GM23338 (cell line): ENCODE measurements around the gene ZNF853. TPM values are rescaled to one million over a fixed set of nuclear protein-coding genes. Genes with fewer than 3 reads are reported as not detected.

Source experiments
- ATAC-seq: fragments of 200-7000 bp; cut with Tn5 transposase; 3 replicates; pipeline ENCODE4 v1.9.1; 2020
- DNase-seq: peaks from one replicate; pipeline ENCODE4 v3.0.0-alpha.2; 2015; ENCODE audit warnings: low spot score
- H2AFZ ChIP-seq: fragments of 200-600 bp; sonication (generic); 2 replicates; pipeline ENCODE4 v1.8.0; 2016; ENCODE audit warnings: antibody characterized with exemption, mild to moderate bottlenecking, moderate library complexity
- H3F3A ChIP-seq: fragments of 200-600 bp; sonication (generic); replicated peaks from 2 replicates; pipeline ENCODE4 v1.8.0; 2017; ENCODE audit warnings: antibody characterized with exemption, mixed run types, low read depth
- H3K27ac ChIP-seq: fragments of 200-600 bp; sonication (generic); 2 replicates; pipeline ENCODE4 v1.6.1; 2016; ENCODE audit warnings: low read depth
- H3K27me3 ChIP-seq: fragments of 200-600 bp; sonication (generic); 2 replicates; pipeline ENCODE4 v1.8.0; 2016; ENCODE audit warnings: mild to moderate bottlenecking, mixed run types, moderate library complexity; ENCODE audit not compliant: insufficient read depth
- H3K36me3 ChIP-seq: fragments of 200-600 bp; sonication (generic); 2 replicates; pipeline ENCODE4 v1.8.0; 2016; ENCODE audit warnings: mild to moderate bottlenecking; ENCODE audit not compliant: insufficient read depth
- H3K4me1 ChIP-seq: fragments of 200-600 bp; sonication (generic); 2 replicates; pipeline ENCODE4 v1.8.0; 2016; ENCODE audit warnings: mild to moderate bottlenecking, moderate library complexity; ENCODE audit not compliant: insufficient read depth
- H3K4me2 ChIP-seq: fragments of 200-600 bp; sonication (generic); 2 replicates; pipeline ENCODE4 v1.7.1; 2017; ENCODE audit warnings: mixed run types
- H3K4me3 ChIP-seq: fragments of 200-600 bp; sonication (generic); 2 replicates; pipeline ENCODE4 v1.6.1; 2016; ENCODE audit warnings: mixed run types
- H3K79me2 ChIP-seq: fragments of 200-600 bp; sonication (generic); replicated peaks from 2 replicates; pipeline ENCODE4 v1.8.0; 2017; ENCODE audit warnings: mild to moderate bottlenecking; ENCODE audit not compliant: insufficient read depth
- H3K9me2 ChIP-seq: fragments of 200-600 bp; sonication (generic); 2 replicates; pipeline ENCODE4 v1.8.0; 2017; ENCODE audit not compliant: insufficient read depth
- H4K20me1 ChIP-seq: fragments of 200-600 bp; sonication (generic); replicated peaks from 2 replicates; pipeline ENCODE4 v1.8.0; 2017; ENCODE audit warnings: mild to moderate bottlenecking; ENCODE audit not compliant: insufficient read depth
- H3K27ac Mint-ChIP-seq: 2 replicates; pipeline ENCODE4 v1.8.0; 2020; ENCODE audit warnings: inconsistent platforms, mild to moderate bottlenecking, moderate library complexity, mixed read lengths
- H3K27me3 Mint-ChIP-seq: 3 replicates; pipeline ENCODE4 v1.8.0; 2022; ENCODE audit warnings: low read depth, mild to moderate bottlenecking, moderate library complexity, mixed read lengths, inconsistent platforms; ENCODE audit not compliant: insufficient read depth, poor library complexity
- H3K36me3 Mint-ChIP-seq: 3 replicates; pipeline ENCODE4 v1.8.0; 2021; ENCODE audit warnings: low read depth, mild to moderate bottlenecking, inconsistent platforms, moderate library complexity, mixed read lengths
- H3K4me1 Mint-ChIP-seq: 3 replicates; pipeline ENCODE4 v1.8.0; 2020; ENCODE audit warnings: mild to moderate bottlenecking, inconsistent platforms, mixed read lengths
- H3K4me3 Mint-ChIP-seq: 3 replicates; pipeline ENCODE4 v1.8.0; 2021; ENCODE audit warnings: moderate library complexity, mild to moderate bottlenecking, inconsistent platforms, mixed read lengths
- H3K9me3 Mint-ChIP-seq: 3 replicates; pipeline ENCODE4 v1.8.0; 2020; ENCODE audit warnings: moderate library complexity, mild to moderate bottlenecking, inconsistent platforms, mixed read lengths
- POLR2AphosphoS5 ChIP-seq: IDR thresholded peaks from 2 replicates; pipeline ENCODE4 v1.6.1; 2016; ENCODE audit warnings: antibody characterized with exemption, low read depth
- polyA plus RNA-seq: library from polyadenylated mRNA; unstranded; fragments of >200 nt; fragmentation: Nextera tagmentation; extraction: Ambion mirVana; gene quantifications from 2 replicates; pipeline ENCODE4 v1.2.1, GENCODE V29; 2016
- total RNA-seq: library from RNA; depleted of rRNA; stranded (reverse); fragments of >200 nt; shearing (Covaris generic); gene quantifications from 2 replicates; pipeline ENCODE4 v1.2.3, GENCODE V29; 2014
- TF ChIP-seq, protein P1 (sequence below): IDR thresholded peaks from 2 replicates; pipeline ENCODE4 v1.6.1; 2016; ENCODE audit warnings: antibody characterized with exemption
- TF ChIP-seq, protein P2 (sequence below), 2 experiments: fragments of 200-600 bp in 1 of 2; sonication (generic) in 1 of 2; conservative IDR thresholded peaks; 2 replicates each; pipeline versions ENCODE4 v1.5.1 to v1.6.1; 2016 to 2017; ENCODE audit warnings: antibody characterized with exemption in 2 of 2, low read depth in 2 of 2, mild to moderate bottlenecking in 2 of 2, moderate library complexity in 1 of 2
- TF ChIP-seq, protein P3 (sequence below): IDR thresholded peaks from one replicate; pipeline ENCODE4 v1.6.1; 2018; ENCODE audit warnings: antibody characterized with exemption; ENCODE audit not compliant: unreplicated experiment

The ZNF853 gene
- total and polyA plus RNA-seq, 2 experiments from 2014 or later = 0.32 to 8.9 TPM

DNA sequence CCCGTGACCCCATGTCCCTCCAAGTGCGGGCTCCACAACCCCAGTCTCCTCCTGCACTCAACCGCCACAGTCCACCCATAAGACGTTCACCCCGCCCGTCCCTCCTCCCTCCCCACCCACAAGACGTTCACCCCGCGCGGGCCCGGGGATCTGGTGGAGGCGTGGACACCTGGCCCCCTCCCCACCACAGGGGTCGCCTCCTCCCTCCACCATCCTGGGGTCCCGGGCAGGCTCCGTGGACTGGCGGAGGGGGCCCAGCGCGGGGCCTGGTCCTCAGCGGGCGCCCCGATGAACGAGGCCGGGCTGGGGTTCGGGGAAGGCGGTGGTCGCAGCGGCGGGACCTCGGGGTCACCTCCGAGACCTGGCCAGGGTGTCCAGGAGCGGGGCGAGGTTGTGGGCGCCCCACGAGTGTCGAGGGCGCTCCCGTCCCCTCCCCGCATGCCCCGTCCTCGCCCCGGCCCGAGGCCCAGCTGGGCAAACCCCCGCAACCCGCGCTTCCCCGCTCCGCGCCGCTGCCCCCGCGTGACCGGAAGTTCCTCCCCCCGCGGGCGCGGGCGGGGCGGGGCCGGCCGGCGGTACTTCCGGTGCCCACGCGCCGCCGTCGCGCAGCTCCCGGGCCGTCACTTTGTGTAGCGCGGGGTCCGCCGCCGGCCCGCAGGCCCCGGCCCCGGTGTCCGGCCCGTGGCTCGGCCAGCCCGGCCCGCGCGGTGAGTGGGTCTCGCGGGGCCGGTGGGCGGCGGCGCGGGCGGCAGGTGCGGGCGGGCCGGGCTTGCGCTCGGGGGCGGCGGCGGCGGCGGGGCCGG lies 21.5 kb downstream of the ZNF853 start, which contains the start of gene ZNF316:
Gene ZNF316 (plus strand): TSS at position 578 of the 803 bp plus-strand sequence. CDS start 5,092 bp downstream, outside the sequence.
- Histone ChIP-seq H3K9me2 (no peaks in the 10 kb centered on the region), H3K4me2 (peak within 1 kb of the TSS; percentile 83), H3K27me3 (no peaks in the 10 kb centered on the region), H3F3A (no peaks in the 10 kb centered on the region), H3K27ac (no peak within 1 kb of the TSS), H4K20me1 (no peaks in the 10 kb centered on the region; the same call in 1 of the 2 replicates), H2AFZ (no peak within 1 kb of the TSS), H3K36me3 (no peaks in the 10 kb centered on the region), H3K4me3 (peak within 1 kb of the TSS; percentile 67), H3K4me1 (no peaks in the 10 kb centered on the region; the same call in 1 of the 2 replicates), H3K79me2 (no peaks in the 10 kb centered on the region)
- peaks cover 5% of the 10 kb centered on the region; the same call in 1 of the 3 replicates for H3K36me3 Mint-ChIP-seq
- peak; percentile 3; the same call in 1 of the 3 replicates for ATAC-seq
- DNase-seq = no peak
- H3K27ac Mint-ChIP-seq = no peak within 1 kb of the TSS
- peaks cover 18% of the 10 kb centered on the region for H3K4me1 Mint-ChIP-seq
- no peaks in the 10 kb centered on the region for H3K9me3 Mint-ChIP-seq
- TF ChIP-seq POLR2AphosphoS5 = peak; percentile 54
- TF ChIP-seq, protein P1, sequence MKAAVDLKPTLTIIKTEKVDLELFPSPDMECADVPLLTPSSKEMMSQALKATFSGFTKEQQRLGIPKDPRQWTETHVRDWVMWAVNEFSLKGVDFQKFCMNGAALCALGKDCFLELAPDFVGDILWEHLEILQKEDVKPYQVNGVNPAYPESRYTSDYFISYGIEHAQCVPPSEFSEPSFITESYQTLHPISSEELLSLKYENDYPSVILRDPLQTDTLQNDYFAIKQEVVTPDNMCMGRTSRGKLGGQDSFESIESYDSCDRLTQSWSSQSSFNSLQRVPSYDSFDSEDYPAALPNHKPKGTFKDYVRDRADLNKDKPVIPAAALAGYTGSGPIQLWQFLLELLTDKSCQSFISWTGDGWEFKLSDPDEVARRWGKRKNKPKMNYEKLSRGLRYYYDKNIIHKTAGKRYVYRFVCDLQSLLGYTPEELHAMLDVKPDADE = no peak
- H3K27me3 Mint-ChIP-seq = peaks cover 22% of the 10 kb centered on the region
- peak within 1 kb of the TSS; percentile 81 for H3K4me3 Mint-ChIP-seq

DNA sequence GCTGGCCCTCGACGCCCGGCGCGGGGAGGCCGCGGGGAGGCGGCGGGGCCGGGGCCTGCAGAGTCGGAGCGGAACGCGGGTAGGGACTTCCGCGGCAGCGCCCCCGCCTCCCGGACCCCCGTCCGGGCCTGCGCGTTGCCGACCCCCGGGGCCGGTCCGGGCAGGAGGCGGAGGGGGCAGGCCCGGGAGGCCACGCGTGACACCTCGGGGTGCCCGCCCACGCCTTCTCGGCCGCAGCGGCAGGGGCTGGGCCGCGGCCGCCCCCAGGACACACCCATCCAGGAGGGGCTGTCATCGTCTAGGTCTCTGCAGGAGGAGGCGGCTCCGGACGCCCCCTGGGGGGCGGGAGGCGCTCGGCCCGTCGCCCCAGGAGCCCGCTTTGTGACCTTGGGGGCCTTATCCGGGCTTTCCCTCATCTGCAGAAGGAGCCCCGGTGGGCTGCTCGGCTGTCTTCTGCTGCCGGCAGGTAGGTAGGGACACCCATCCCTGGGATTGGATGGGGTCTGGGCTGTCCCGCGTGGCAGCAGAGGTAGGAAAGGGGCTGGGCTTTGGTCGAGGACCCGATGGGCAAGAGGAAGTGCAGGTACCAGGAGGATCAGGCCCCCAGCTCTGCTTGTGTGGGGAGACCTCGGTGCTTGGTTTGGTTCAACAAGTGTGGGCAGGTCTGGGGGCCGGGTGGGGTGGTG lies 22.3 kb downstream of the ZNF853 start:
- no peaks in the 10 kb centered on the region for H3K27me3 ChIP-seq
- H3K4me2 ChIP-seq = peak overlapping the region; percentile 70
- peak overlapping the region; percentile 67 for H3K4me3 ChIP-seq
- Mint-ChIP-seq H3K27me3 (peaks cover 24% of the 10 kb centered on the region), H3K36me3 (peaks cover 5% of the 10 kb centered on the region; the same call in 1 of the 3 replicates), H3K9me3 (no peaks in the 10 kb centered on the region), H3K4me1 (peaks cover 18% of the 10 kb centered on the region), H3K27ac (no peak overlapping the region), H3K4me3 (peak overlapping the region; percentile 71)
- ATAC-seq (peak; percentile 51), DNase-seq (peak; percentile 67)
- no peak for TF ChIP-seq POLR2AphosphoS5
- TF ChIP-seq, protein P2, sequence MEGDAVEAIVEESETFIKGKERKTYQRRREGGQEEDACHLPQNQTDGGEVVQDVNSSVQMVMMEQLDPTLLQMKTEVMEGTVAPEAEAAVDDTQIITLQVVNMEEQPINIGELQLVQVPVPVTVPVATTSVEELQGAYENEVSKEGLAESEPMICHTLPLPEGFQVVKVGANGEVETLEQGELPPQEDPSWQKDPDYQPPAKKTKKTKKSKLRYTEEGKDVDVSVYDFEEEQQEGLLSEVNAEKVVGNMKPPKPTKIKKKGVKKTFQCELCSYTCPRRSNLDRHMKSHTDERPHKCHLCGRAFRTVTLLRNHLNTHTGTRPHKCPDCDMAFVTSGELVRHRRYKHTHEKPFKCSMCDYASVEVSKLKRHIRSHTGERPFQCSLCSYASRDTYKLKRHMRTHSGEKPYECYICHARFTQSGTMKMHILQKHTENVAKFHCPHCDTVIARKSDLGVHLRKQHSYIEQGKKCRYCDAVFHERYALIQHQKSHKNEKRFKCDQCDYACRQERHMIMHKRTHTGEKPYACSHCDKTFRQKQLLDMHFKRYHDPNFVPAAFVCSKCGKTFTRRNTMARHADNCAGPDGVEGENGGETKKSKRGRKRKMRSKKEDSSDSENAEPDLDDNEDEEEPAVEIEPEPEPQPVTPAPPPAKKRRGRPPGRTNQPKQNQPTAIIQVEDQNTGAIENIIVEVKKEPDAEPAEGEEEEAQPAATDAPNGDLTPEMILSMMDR (conservative IDR thresholded peaks at IDR 0.05; ENCODE audit: low read depth in 2 of 2) = peak; percentile 20 to 44; a peak in 3 of 4 replicates
- TF ChIP-seq, protein P3, sequence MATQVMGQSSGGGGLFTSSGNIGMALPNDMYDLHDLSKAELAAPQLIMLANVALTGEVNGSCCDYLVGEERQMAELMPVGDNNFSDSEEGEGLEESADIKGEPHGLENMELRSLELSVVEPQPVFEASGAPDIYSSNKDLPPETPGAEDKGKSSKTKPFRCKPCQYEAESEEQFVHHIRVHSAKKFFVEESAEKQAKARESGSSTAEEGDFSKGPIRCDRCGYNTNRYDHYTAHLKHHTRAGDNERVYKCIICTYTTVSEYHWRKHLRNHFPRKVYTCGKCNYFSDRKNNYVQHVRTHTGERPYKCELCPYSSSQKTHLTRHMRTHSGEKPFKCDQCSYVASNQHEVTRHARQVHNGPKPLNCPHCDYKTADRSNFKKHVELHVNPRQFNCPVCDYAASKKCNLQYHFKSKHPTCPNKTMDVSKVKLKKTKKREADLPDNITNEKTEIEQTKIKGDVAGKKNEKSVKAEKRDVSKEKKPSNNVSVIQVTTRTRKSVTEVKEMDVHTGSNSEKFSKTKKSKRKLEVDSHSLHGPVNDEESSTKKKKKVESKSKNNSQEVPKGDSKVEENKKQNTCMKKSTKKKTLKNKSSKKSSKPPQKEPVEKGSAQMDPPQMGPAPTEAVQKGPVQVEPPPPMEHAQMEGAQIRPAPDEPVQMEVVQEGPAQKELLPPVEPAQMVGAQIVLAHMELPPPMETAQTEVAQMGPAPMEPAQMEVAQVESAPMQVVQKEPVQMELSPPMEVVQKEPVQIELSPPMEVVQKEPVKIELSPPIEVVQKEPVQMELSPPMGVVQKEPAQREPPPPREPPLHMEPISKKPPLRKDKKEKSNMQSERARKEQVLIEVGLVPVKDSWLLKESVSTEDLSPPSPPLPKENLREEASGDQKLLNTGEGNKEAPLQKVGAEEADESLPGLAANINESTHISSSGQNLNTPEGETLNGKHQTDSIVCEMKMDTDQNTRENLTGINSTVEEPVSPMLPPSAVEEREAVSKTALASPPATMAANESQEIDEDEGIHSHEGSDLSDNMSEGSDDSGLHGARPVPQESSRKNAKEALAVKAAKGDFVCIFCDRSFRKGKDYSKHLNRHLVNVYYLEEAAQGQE = no peak
- no peaks in the 10 kb centered on the region for H3K9me2 ChIP-seq
- no peaks in the 10 kb centered on the region; the same call in 1 of the 2 replicates for H4K20me1 ChIP-seq
- H2AFZ ChIP-seq = no peak overlapping the region
- H3F3A ChIP-seq = no peaks in the 10 kb centered on the region
- H3K4me1 ChIP-seq = no peaks in the 10 kb centered on the region; the same call in 1 of the 2 replicates
- H3K27ac ChIP-seq = no peak overlapping the region
- H3K79me2 ChIP-seq = no peaks in the 10 kb centered on the region
- H3K36me3 ChIP-seq = no peaks in the 10 kb centered on the region
